HepG2 (cell line): ENCODE measurements around the gene TRIM31. TPM values are rescaled to one million over a fixed set of nuclear protein-coding genes. Genes with fewer than 3 reads are reported as not detected.
A peak's percentile ranks its signal among the peaks of the same experiment; 100 is the strongest.

ENCODE experiments used
- ARID2 ChIP-seq: sonication (generic); formaldehyde crosslinking; IDR thresholded peaks from 2 replicates; pipeline ENCODE4 v1.8.1; 2022; ENCODE audit warnings: mild to moderate bottlenecking, missing genetic modification reagents, borderline replicate concordance
- HES4 ChIP-seq: sonication (generic); formaldehyde crosslinking; IDR thresholded peaks from 2 replicates; pipeline ENCODE4 v1.9.0; 2021; ENCODE audit warnings: mild to moderate bottlenecking, missing genetic modification reagents, borderline replicate concordance
- NFATC3 ChIP-seq: sonication (generic); formaldehyde crosslinking; IDR thresholded peaks from 2 replicates; pipeline ENCODE4 v1.5.1; 2020; ENCODE audit warnings: mild to moderate bottlenecking, missing genetic modification reagents
- NFIC ChIP-seq: IDR thresholded peaks from 2 replicates; pipeline ENCODE4 v1.6.1; 2012; ENCODE audit warnings: mild to moderate bottlenecking, low read length, inconsistent platforms
- NR2F2 ChIP-seq: IDR thresholded peaks from 2 replicates; pipeline ENCODE4 v1.6.1; 2012; ENCODE audit warnings: low read depth, inconsistent platforms, borderline replicate concordance
- PPARG ChIP-seq: conservative IDR thresholded peaks from 2 replicates; pipeline ENCODE4 v1.6.1; 2016; ENCODE audit warnings: missing biosample characterization, missing genetic modification reagents
- RORA ChIP-seq: sonication (generic); formaldehyde crosslinking; IDR thresholded peaks from 2 replicates; pipeline ENCODE4 v1.5.0; 2020; ENCODE audit warnings: mild to moderate bottlenecking, missing genetic modification reagents, moderate library complexity
- ZNF331 ChIP-seq: sonication (generic); formaldehyde crosslinking; IDR thresholded peaks from 2 replicates; pipeline ENCODE4 v1.4.0; 2020; ENCODE audit warnings: missing genetic modification reagents
- ZNF33B ChIP-seq: sonication (generic); formaldehyde crosslinking; IDR thresholded peaks from 2 replicates; pipeline ENCODE4 v1.5.1; 2020; ENCODE audit warnings: mild to moderate bottlenecking, missing genetic modification reagents
- ZNF557 ChIP-seq: sonication (generic); formaldehyde crosslinking; IDR thresholded peaks from 2 replicates; pipeline ENCODE4 v1.4.0; 2020; ENCODE audit warnings: missing genetic modification reagents
- ZNF572 ChIP-seq: sonication (generic); formaldehyde crosslinking; IDR thresholded peaks from 2 replicates; pipeline ENCODE4 v1.5.1; 2020; ENCODE audit warnings: mild to moderate bottlenecking, missing genetic modification reagents
- ZNF749 ChIP-seq: sonication (generic); formaldehyde crosslinking; IDR thresholded peaks from 2 replicates; pipeline ENCODE4 v1.8.0; 2022; ENCODE audit warnings: mild to moderate bottlenecking, missing genetic modification reagents, moderate library complexity, borderline replicate concordance
- ZNF75D ChIP-seq: sonication (generic); formaldehyde crosslinking; IDR thresholded peaks from 2 replicates; pipeline ENCODE4 v1.8.1; 2023; ENCODE audit warnings: missing genetic modification reagents, mild to moderate bottlenecking, borderline replicate concordance
- ZNF879 ChIP-seq: sonication (generic); formaldehyde crosslinking; IDR thresholded peaks from 2 replicates; pipeline ENCODE4 v1.8.1; 2023; ENCODE audit warnings: missing genetic modification reagents
- polyA plus RNA-seq, 8 experiments: library from polyadenylated mRNA; depleted of rRNA in 3 of 8; stranded (reverse) in 7 of 8; unstranded in 1 of 8; fragments of >200 nt; fragmentation: Illumina TruSeq in 4 of 8; extraction: Trizol in 4 of 8; gene quantifications; 2 replicates each; pipeline versions ENCODE4 v1.2.1 to v1.2.3, GENCODE V29; 2011 to 2016; ENCODE audit warnings: low read depth in 4 of 8, missing spikeins in 1 of 8, mixed read lengths in 1 of 8; ENCODE audit not compliant: insufficient read depth in 1 of 8
- total RNA-seq, 5 experiments: library from RNA; depleted of rRNA; stranded (reverse); fragments of >200 nt; fragmentation: Illumina TruSeq; extraction: Trizol; gene quantifications; 2 replicates each; pipeline ENCODE4 v1.2.3, GENCODE V29; 2016; ENCODE audit warnings: low read depth in 1 of 5
- TF ChIP-seq, protein P1 (sequence below), 2 experiments: sonication (generic) in 1 of 2; formaldehyde crosslinking in 1 of 2; IDR thresholded peaks; 2 replicates each; pipeline versions ENCODE4 v1.5.1 to v1.6.1; 2011 to 2020; ENCODE audit warnings: borderline replicate concordance in 1 of 2, low read depth in 1 of 2, low read length in 1 of 2, mild to moderate bottlenecking in 1 of 2, missing genetic modification reagents in 1 of 2, moderate library complexity in 1 of 2
- TF ChIP-seq, protein P2 (sequence below): sonication (generic); formaldehyde crosslinking; IDR thresholded peaks from 2 replicates; pipeline ENCODE4 v1.5.0; 2020; ENCODE audit warnings: mild to moderate bottlenecking, missing genetic modification reagents
- TF ChIP-seq, protein P3 (sequence below): sonication (generic); formaldehyde crosslinking; IDR thresholded peaks from 2 replicates; pipeline ENCODE4 v1.4.0; 2020; ENCODE audit warnings: low read depth, mild to moderate bottlenecking, missing genetic modification reagents
- TF ChIP-seq, protein P4 (sequence below): sonication (generic); formaldehyde crosslinking; conservative IDR thresholded peaks from 2 replicates; pipeline ENCODE4 v1.4.0; 2020; ENCODE audit warnings: missing genetic modification reagents
- TF ChIP-seq, protein P5 (sequence below): sonication (generic); formaldehyde crosslinking; IDR thresholded peaks from 2 replicates; pipeline ENCODE4 v1.5.0; 2020; ENCODE audit warnings: missing genetic modification reagents

Gene TRIM31
- total and polyA plus RNA-seq, 2 of the 13 experiments (the other 11 are each of a cell fraction or from before 2014, with no cell fraction given): 0.13 to 0.51 TPM

DNA sequence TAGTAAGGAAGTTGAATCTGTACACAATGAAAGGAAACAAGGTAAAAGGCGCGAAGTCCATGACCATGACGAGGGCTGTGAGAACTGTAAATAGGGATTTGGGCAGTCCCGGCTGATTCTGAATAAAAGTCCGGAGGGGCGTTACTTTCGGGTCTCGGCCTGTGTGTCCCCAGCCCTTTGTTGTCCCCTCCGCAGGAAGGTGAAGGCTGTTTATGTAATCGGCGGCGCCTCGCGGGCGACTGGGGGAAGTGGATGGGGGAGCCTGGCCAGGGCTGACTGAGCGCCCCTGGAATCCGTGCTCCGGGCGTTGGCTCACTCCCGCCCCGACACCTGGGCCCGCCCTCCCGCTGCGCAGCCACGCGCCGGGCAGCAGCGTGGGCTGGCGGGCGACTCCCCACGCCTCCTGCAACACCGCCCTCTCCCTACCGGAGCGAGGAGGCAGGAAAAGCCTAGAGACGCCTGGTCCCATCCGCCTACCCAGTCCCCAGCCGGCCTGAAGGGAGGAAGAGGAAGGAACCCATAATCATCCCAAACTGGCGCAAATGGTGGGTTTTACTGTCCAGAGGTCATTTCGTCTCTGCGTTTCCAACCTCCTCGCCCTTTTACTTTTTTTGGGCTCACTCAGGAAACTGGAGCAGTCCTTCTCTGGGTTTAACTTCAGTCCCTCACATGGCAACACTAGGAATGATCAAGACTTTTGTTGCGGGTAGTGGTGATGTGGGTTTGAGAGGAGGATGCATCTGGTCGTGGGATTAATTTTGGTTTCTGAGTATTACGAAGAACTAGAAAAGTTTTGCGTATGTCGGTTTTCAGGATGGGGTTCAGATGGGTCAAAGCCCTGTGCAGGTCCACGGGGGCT lies 12.1 kb downstream of the TRIM31 start (continued):
- TF ChIP-seq, protein P1, sequence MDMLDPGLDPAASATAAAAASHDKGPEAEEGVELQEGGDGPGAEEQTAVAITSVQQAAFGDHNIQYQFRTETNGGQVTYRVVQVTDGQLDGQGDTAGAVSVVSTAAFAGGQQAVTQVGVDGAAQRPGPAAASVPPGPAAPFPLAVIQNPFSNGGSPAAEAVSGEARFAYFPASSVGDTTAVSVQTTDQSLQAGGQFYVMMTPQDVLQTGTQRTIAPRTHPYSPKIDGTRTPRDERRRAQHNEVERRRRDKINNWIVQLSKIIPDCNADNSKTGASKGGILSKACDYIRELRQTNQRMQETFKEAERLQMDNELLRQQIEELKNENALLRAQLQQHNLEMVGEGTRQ (IDR thresholded peaks at IDR 0.05; ENCODE audit: low read depth, low read length): no peak
- TF ChIP-seq, protein P1 (CRISPR knock-in tag; IDR thresholded peaks at IDR 0.05; ENCODE audit: borderline replicate concordance): no peak
- TF ChIP-seq, protein P2, sequence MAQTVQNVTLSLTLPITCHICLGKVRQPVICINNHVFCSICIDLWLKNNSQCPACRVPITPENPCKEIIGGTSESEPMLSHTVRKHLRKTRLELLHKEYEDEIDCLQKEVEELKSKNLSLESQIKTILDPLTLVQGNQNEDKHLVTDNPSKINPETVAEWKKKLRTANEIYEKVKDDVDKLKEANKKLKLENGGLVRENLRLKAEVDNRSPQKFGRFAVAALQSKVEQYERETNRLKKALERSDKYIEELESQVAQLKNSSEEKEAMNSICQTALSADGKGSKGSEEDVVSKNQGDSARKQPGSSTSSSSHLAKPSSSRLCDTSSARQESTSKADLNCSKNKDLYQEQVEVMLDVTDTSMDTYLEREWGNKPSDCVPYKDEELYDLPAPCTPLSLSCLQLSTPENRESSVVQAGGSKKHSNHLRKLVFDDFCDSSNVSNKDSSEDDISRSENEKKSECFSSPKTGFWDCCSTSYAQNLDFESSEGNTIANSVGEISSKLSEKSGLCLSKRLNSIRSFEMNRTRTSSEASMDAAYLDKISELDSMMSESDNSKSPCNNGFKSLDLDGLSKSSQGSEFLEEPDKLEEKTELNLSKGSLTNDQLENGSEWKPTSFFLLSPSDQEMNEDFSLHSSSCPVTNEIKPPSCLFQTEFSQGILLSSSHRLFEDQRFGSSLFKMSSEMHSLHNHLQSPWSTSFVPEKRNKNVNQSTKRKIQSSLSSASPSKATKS (CRISPR knock-in tag): peak; percentile 61; the same call in 1 of the 2 replicates
- no peak for TF ChIP-seq ARID2 (CRISPR knock-in tag)
- TF ChIP-seq, protein P3, sequence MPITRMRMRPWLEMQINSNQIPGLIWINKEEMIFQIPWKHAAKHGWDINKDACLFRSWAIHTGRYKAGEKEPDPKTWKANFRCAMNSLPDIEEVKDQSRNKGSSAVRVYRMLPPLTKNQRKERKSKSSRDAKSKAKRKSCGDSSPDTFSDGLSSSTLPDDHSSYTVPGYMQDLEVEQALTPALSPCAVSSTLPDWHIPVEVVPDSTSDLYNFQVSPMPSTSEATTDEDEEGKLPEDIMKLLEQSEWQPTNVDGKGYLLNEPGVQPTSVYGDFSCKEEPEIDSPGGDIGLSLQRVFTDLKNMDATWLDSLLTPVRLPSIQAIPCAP: no peak; the same call in 1 of the 2 replicates
- peak; percentile 78; the same call in 1 of the 2 replicates for TF ChIP-seq NR2F2
- TF ChIP-seq ZNF75D (CRISPR knock-in tag): no peak
- no peak for TF ChIP-seq NFATC3 (CRISPR knock-in tag)
- TF ChIP-seq, protein P4, sequence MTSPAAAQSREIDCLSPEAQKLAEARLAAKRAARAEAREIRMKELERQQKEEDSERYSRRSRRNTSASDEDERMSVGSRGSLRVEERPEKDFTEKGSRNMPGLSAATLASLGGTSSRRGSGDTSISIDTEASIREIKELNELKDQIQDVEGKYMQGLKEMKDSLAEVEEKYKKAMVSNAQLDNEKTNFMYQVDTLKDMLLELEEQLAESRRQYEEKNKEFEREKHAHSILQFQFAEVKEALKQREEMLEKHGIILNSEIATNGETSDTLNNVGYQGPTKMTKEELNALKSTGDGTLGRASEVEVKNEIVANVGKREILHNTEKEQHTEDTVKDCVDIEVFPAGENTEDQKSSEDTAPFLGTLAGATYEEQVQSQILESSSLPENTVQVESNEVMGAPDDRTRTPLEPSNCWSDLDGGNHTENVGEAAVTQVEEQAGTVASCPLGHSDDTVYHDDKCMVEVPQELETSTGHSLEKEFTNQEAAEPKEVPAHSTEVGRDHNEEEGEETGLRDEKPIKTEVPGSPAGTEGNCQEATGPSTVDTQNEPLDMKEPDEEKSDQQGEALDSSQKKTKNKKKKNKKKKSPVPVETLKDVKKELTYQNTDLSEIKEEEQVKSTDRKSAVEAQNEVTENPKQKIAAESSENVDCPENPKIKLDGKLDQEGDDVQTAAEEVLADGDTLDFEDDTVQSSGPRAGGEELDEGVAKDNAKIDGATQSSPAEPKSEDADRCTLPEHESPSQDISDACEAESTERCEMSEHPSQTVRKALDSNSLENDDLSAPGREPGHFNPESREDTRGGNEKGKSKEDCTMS (CRISPR knock-in tag): no peak
- TF ChIP-seq ZNF331 (CRISPR knock-in tag): peak; percentile 69; the same call in 1 of the 2 replicates
- no peak for TF ChIP-seq ZNF557
- no peak for TF ChIP-seq ZNF33B (CRISPR knock-in tag)
- TF ChIP-seq ZNF879 (CRISPR knock-in tag): 0 out of 2 replicates have a peak, but pooled peaks have one; percentile 65
- TF ChIP-seq, protein P5, sequence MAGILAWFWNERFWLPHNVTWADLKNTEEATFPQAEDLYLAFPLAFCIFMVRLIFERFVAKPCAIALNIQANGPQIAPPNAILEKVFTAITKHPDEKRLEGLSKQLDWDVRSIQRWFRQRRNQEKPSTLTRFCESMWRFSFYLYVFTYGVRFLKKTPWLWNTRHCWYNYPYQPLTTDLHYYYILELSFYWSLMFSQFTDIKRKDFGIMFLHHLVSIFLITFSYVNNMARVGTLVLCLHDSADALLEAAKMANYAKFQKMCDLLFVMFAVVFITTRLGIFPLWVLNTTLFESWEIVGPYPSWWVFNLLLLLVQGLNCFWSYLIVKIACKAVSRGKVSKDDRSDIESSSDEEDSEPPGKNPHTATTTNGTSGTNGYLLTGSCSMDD (CRISPR knock-in tag): no peak
- peak; percentile 60; the same call in 1 of the 2 replicates for TF ChIP-seq PPARG (CRISPR knock-in tag)
- no peak for TF ChIP-seq HES4 (CRISPR knock-in tag)
- TF ChIP-seq RORA (CRISPR knock-in tag): no peak
- TF ChIP-seq NFIC: peak; percentile 57; the same call in 1 of the 2 replicates
- TF ChIP-seq ZNF749 (CRISPR knock-in tag): 0 out of 2 replicates have a peak, but pooled peaks have one; percentile 63
- TF ChIP-seq ZNF572 (CRISPR knock-in tag): 0 out of 2 replicates have a peak, but pooled peaks have one; percentile 47
